ENCODE data around the gene LCE1B. TPM values are rescaled to one million over a fixed set of nuclear protein-coding genes. Genes with fewer than 3 reads are reported as not detected.

The LCE1B gene
- total and polyA plus RNA-seq, 10 of the 15 experiments (the other 5 are each of a cell fraction or from before 2014, with no cell fraction given), result 0.13 to 3.3 (median 0.60) TPM; not detected in 2

DNA sequence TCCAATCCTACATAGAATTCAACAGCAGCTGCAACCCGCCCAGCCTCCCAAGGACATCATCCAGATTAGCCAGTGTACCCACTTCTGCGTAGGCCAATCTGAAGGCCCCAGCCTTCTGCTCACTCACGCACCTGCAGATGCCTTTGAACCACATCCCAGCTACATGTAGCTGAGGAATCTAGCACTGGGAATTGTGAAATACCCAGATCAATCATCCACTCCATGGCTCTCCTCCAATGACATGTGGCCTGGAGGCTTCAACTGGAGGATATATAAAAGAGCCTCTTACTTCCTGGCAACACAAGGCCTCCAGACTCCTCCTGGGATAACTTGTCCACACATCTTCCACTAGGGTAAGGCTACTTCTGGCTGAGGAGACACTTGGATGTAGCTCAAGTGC lies 30.8 kb downstream of the LCE1B start, which contains the start of gene LCE6A:
TSS of gene LCE6A (plus strand) at position 301 of the 400 bp plus-strand sequence. CDS start 665 bp downstream, outside the sequence.
- intact Hi-C loops (cut with micrococcal nuclease; ENCODE audit: unreplicated experiment) (no loop called here), in situ Hi-C loops (cut with MboI) (no loop called here)
- Histone ChIP-seq H3K79me2 (ENCODE audit: control insufficient read depth, insufficient read depth, low read length) (no peaks in the 10 kb centered on the region), H3K4me1 (ENCODE audit: control insufficient read depth, insufficient read depth, low read length) (no peaks in the 10 kb centered on the region), H3K27me3 (replicated peaks in 1 of 2; ENCODE audit: control insufficient read depth in 2 of 2, insufficient read depth in 2 of 2, low read length in 1 of 2) (no peaks in the 10 kb centered on the region), H2AFZ (ENCODE audit: control insufficient read depth, low read depth, low read length) (no peak within 1 kb of the TSS), H3K9me3 (replicated peaks; ENCODE audit: control insufficient read depth, insufficient read depth, low read length) (no peaks in the 10 kb centered on the region), H3K4me3 (no peak within 1 kb of the TSS), H4K20me1 (ENCODE audit: control insufficient read depth, insufficient read depth) (no peaks in the 10 kb centered on the region), H3K4me2 (ENCODE audit: control insufficient read depth, insufficient read depth) (no peak within 1 kb of the TSS), H3K9ac (ENCODE audit: control insufficient read depth, insufficient read depth, low read length) (no peak within 1 kb of the TSS), H3K36me3 (ENCODE audit: control insufficient read depth in 2 of 2, insufficient read depth in 2 of 2, low read length in 1 of 2) (no peaks in the 10 kb centered on the region), H3K27ac (ENCODE audit: control insufficient read depth, insufficient read depth) (no peak within 1 kb of the TSS)
- DNase-seq (ENCODE audit: low read depth, low spot score) (no peak), FAIRE-seq (no peak), ATAC-seq (no peak)
- 22% methylated on average over 3 of the region's 3 CpGs for WGBS (ENCODE audit: insufficient coverage, insufficient replicate concordance, low lambda C conversion rate, missing lambda C conversion rate)
- TF ChIP-seq, protein P1, sequence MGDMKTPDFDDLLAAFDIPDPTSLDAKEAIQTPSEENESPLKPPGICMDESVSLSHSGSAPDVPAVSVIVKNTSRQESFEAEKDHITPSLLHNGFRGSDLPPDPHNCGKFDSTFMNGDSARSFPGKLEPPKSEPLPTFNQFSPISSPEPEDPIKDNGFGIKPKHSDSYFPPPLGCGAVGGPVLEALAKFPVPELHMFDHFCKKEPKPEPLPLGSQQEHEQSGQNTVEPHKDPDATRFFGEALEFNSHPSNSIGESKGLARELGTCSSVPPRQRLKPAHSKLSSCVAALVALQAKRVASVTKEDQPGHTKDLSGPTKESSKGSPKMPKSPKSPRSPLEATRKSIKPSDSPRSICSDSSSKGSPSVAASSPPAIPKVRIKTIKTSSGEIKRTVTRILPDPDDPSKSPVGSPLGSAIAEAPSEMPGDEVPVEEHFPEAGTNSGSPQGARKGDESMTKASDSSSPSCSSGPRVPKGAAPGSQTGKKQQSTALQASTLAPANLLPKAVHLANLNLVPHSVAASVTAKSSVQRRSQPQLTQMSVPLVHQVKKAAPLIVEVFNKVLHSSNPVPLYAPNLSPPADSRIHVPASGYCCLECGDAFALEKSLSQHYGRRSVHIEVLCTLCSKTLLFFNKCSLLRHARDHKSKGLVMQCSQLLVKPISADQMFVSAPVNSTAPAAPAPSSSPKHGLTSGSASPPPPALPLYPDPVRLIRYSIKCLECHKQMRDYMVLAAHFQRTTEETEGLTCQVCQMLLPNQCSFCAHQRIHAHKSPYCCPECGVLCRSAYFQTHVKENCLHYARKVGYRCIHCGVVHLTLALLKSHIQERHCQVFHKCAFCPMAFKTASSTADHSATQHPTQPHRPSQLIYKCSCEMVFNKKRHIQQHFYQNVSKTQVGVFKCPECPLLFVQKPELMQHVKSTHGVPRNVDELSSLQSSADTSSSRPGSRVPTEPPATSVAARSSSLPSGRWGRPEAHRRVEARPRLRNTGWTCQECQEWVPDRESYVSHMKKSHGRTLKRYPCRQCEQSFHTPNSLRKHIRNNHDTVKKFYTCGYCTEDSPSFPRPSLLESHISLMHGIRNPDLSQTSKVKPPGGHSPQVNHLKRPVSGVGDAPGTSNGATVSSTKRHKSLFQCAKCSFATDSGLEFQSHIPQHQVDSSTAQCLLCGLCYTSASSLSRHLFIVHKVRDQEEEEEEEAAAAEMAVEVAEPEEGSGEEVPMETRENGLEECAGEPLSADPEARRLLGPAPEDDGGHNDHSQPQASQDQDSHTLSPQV (IDR thresholded peaks at IDR 0.05), result no peak
- POLR2A ChIA-PET, result no interaction called here
- SMC1A ChIA-PET (ENCODE audit: uncharacterized antibody, unreplicated experiment), result interaction anchor here (0.6 kb wide), 1 partner anchor 107 kb away, joined by 3 read pairs; no protein-coding TSS in a partner anchor
- no TSS peak for BruUV-seq (replicated peaks)
- RAD21 ChIA-PET (ENCODE audit: unreplicated experiment), result no interaction called here
- CTCF ChIA-PET, result no interaction called here

DNA sequence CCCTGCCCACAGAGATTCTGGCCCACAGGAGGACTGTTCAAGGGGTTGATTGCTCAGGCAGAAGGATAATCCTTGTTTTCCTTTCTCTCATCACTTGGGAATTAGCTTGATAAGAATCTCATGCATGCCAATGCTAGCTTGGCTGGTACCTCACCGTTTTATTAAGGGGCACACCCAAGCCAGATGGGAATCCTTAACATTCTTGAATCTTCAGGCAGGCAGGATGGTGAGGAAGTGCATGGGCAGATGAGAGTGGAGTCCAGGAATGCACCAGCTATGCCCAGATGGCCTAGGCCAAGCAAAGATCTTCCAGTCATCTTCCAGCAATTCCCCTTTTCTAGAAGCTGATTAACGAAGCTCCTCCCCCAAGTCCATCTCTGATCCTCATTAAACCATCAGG lies 43.9 kb downstream of the LCE1B start:
- ChIA-PET CTCF (interaction anchor here (1.2 to 2.3 kb wide), 2 partner anchors 15 to 337 kb away, joined by 4 to 10 read pairs; no protein-coding TSS in a partner anchor), POLR2A (no interaction called here), RAD21 (ENCODE audit: unreplicated experiment) (no interaction called here), SMC1A (ENCODE audit: uncharacterized antibody, unreplicated experiment) (interaction anchor here (1.0 to 1.6 kb wide), 3 partner anchors 11 to 17 kb away, joined by 3 to 4 read pairs (median 3); no protein-coding TSS in a partner anchor)
- in situ Hi-C loops (cut with MboI), result no loop called here
- no peak for FAIRE-seq
- H3K9ac ChIP-seq (ENCODE audit: control insufficient read depth, insufficient read depth, low read length), result no peak overlapping the region
- H3K4me2 ChIP-seq (ENCODE audit: control insufficient read depth, insufficient read depth), result no peak overlapping the region
- DNase-seq (ENCODE audit: low read depth, low spot score), result no peak
- ATAC-seq, result no peak
- no peaks in the 10 kb centered on the region for H3K4me1 ChIP-seq (ENCODE audit: control insufficient read depth, insufficient read depth, low read length)
- H3K27ac ChIP-seq (ENCODE audit: control insufficient read depth, insufficient read depth), result no peak overlapping the region
- no peaks in the 10 kb centered on the region for H3K27me3 ChIP-seq (replicated peaks in 1 of 2; ENCODE audit: control insufficient read depth in 2 of 2, insufficient read depth in 2 of 2, low read length in 1 of 2)
- no peak overlapping the region for H3K4me3 ChIP-seq
- no peaks in the 10 kb centered on the region for H3K79me2 ChIP-seq (ENCODE audit: control insufficient read depth, insufficient read depth, low read length)
- H2AFZ ChIP-seq (ENCODE audit: control insufficient read depth, low read depth, low read length), result no peak overlapping the region
- no TSS peak for BruUV-seq (replicated peaks)
- H4K20me1 ChIP-seq (ENCODE audit: control insufficient read depth, insufficient read depth), result no peaks in the 10 kb centered on the region
- H3K9me3 ChIP-seq (replicated peaks; ENCODE audit: control insufficient read depth, insufficient read depth, low read length), result no peaks in the 10 kb centered on the region
- WGBS (ENCODE audit: insufficient coverage, insufficient replicate concordance, low lambda C conversion rate, missing lambda C conversion rate), result 0% methylated on average over 2 of the region's 2 CpGs
- no peaks in the 10 kb centered on the region for H3K36me3 ChIP-seq (ENCODE audit: control insufficient read depth in 2 of 2, insufficient read depth in 2 of 2, low read length in 1 of 2)
- intact Hi-C loops (cut with micrococcal nuclease; ENCODE audit: unreplicated experiment), result no loop called here
- TF ChIP-seq, protein P2, sequence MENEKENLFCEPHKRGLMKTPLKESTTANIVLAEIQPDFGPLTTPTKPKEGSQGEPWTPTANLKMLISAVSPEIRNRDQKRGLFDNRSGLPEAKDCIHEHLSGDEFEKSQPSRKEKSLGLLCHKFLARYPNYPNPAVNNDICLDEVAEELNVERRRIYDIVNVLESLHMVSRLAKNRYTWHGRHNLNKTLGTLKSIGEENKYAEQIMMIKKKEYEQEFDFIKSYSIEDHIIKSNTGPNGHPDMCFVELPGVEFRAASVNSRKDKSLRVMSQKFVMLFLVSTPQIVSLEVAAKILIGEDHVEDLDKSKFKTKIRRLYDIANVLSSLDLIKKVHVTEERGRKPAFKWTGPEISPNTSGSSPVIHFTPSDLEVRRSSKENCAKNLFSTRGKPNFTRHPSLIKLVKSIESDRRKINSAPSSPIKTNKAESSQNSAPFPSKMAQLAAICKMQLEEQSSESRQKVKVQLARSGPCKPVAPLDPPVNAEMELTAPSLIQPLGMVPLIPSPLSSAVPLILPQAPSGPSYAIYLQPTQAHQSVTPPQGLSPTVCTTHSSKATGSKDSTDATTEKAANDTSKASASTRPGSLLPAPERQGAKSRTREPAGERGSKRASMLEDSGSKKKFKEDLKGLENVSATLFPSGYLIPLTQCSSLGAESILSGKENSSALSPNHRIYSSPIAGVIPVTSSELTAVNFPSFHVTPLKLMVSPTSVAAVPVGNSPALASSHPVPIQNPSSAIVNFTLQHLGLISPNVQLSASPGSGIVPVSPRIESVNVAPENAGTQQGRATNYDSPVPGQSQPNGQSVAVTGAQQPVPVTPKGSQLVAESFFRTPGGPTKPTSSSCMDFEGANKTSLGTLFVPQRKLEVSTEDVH (IDR thresholded peaks at IDR 0.05; ENCODE audit: low read depth, partially characterized antibody), result no peak
- no peak for TF ChIP-seq BCL11A (IDR thresholded peaks at IDR 0.05; ENCODE audit: low read depth, low read length)
- TF ChIP-seq PAX5 (IDR thresholded peaks at IDR 0.05; ENCODE audit: borderline replicate concordance, low read depth, low read length), result no peak
- TF ChIP-seq NFIC (IDR thresholded peaks at IDR 0.05; ENCODE audit: low read depth, low read length), result no peak
- no peak for TF ChIP-seq FOXK2 (IDR thresholded peaks at IDR 0.05)
- no peak for TF ChIP-seq SMAD1 (IDR thresholded peaks at IDR 0.05; ENCODE audit: low read depth, partially characterized antibody)
- TF ChIP-seq, protein P3, sequence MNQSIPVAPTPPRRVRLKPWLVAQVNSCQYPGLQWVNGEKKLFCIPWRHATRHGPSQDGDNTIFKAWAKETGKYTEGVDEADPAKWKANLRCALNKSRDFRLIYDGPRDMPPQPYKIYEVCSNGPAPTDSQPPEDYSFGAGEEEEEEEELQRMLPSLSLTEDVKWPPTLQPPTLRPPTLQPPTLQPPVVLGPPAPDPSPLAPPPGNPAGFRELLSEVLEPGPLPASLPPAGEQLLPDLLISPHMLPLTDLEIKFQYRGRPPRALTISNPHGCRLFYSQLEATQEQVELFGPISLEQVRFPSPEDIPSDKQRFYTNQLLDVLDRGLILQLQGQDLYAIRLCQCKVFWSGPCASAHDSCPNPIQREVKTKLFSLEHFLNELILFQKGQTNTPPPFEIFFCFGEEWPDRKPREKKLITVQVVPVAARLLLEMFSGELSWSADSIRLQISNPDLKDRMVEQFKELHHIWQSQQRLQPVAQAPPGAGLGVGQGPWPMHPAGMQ (IDR thresholded peaks at IDR 0.05; ENCODE audit: borderline replicate concordance), result no peak
- TF ChIP-seq SIX5 (IDR thresholded peaks at IDR 0.05; ENCODE audit: low read depth, low read length, severe bottlenecking), result no peak

All from GM12878 (cell line).